CD4-positive, alpha-beta T cell treated with Interleukin-21 for 1 hour (primary cell): ENCODE data around the gene C21orf91.
A peak's percentile ranks its signal among the peaks of the same experiment; 100 is the strongest.
"Not testable (repeated sequence)": the region's sequence is repeated elsewhere in the genome, so short reads cannot be mapped to it uniquely, and the experiment has no call there.

ENCODE experiments used
- DNase-seq: peaks from one replicate; pipeline ENCODE4 v3.0.0-alpha.2; 2020

C21orf91 gene

GRCh38 chr21:17775431-17776126 is 43.6 kb downstream of the C21orf91 start:
- DNase-seq: peak; percentile 85

GRCh38 chr21:17775021-17775420 is 44.1 kb downstream of the C21orf91 start:
- not testable (repeated sequence) for DNase-seq

- no peak for DNase-seq
These were observed 49.7 kb downstream of the C21orf91 start for GRCh38 chr21:17769447-17769845.

DNA sequence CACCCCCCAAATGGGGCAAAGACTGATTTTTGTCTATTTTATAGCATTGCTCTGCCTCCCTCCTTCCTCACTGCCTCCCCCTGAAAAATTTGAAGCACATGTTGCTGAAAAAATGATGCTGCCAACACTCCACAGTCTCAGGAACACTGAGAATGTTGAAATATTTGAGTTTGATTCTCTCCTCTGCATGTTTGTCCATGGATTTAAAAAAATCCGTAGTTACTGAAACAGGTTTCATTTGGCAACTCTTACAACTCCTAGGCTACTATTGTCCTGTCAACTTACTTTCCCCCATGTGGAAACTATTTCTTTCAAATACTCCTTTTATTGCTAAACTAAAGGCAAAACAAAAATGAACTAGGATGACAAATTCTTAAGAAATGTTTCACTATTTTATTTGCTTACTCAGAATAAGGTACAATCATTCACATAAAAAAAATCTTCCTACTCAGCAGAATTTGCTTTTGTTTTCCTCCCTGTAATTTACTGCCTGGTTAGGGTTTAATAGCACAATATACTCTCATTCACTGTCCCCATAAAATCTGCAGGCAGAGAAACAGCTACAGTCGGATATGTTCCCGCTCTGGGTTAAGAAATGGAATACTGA is 50.2 kb downstream of the C21orf91 start:
- DNase-seq: no peak

GRCh38 chr21:17765207-17765606 is 53.9 kb downstream of the C21orf91 start:
- no peak for DNase-seq

- DNase-seq: no peak
These were observed 55.7 kb downstream of the C21orf91 start for GRCh38 chr21:17763288-17764037.

GRCh38 chr21:17759511-17760178 is 59.5 kb downstream of the C21orf91 start:
- DNase-seq: no peak

- DNase-seq: no peak
These were observed 60.5 kb downstream of the C21orf91 start for GRCh38 chr21:17758683-17759082.

GRCh38 chr21:17757671-17758070 is 61.5 kb downstream of the C21orf91 start:
- DNase-seq: no peak

GRCh38 chr21:17753736-17754135 is 65.4 kb downstream of the C21orf91 start:
- no peak for DNase-seq

GRCh38 chr21:17752171-17752570 is 67.0 kb downstream of the C21orf91 start:
- no peak for DNase-seq

- DNase-seq: no peak
These were observed 72.2 kb downstream of the C21orf91 start for GRCh38 chr21:17746920-17747319.

- no peak for DNase-seq
These were observed 74.1 kb downstream of the C21orf91 start for GRCh38 chr21:17745086-17745485.

DNA sequence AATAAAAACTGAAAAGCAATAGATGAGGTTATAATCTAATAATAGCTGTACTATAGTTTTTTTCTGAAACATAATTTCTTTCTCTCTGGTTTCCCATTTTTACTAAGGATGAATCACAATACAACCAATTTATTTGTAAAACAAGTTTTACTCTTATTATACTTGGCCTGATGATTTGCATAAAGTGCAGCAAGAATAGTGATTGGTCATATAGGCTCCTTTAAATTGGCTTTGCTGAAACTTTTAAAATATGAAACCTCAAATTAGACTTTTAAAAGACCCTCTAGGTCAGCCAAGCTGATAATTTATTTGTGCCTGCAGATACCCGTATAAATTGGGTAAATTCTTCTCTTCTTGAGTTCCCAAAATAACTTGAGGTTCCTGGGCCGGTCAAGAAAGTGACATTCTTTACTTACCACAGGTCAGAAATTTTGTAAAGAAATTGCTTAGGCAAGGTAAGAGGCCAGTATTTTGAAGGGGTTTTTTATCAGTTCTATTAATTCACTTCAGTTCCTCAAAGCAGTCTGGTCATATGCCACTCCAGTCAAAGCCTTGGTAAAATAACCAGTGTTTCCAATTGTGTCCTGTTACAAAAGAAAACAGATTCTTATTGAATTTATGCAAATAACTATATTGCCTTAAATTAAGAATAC is 76.1 kb downstream of the C21orf91 start:
- no peak for DNase-seq

- no peak for DNase-seq
These were observed 77.0 kb downstream of the C21orf91 start for GRCh38 chr21:17742181-17742580.
